GM23338 (cell line): ENCODE results near the gene AFAP1. TPM values are rescaled to one million over a fixed set of nuclear protein-coding genes. Genes with fewer than 3 reads are reported as not detected.

Source experiments
- ATAC-seq: fragments of 200-7000 bp; cut with Tn5 transposase; 3 replicates; pipeline ENCODE4 v1.9.1; 2020
- DNase-seq: peaks from one replicate; pipeline ENCODE4 v3.0.0-alpha.2; 2015; ENCODE audit warnings: low spot score
- H2AFZ ChIP-seq: fragments of 200-600 bp; sonication (generic); 2 replicates; pipeline ENCODE4 v1.8.0; 2016; ENCODE audit warnings: antibody characterized with exemption, mild to moderate bottlenecking, moderate library complexity
- H3F3A ChIP-seq: fragments of 200-600 bp; sonication (generic); replicated peaks from 2 replicates; pipeline ENCODE4 v1.8.0; 2017; ENCODE audit warnings: antibody characterized with exemption, mixed run types, low read depth
- H3K27ac ChIP-seq: fragments of 200-600 bp; sonication (generic); 2 replicates; pipeline ENCODE4 v1.6.1; 2016; ENCODE audit warnings: low read depth
- H3K27me3 ChIP-seq: fragments of 200-600 bp; sonication (generic); 2 replicates; pipeline ENCODE4 v1.8.0; 2016; ENCODE audit warnings: mild to moderate bottlenecking, mixed run types, moderate library complexity; ENCODE audit not compliant: insufficient read depth
- H3K36me3 ChIP-seq: fragments of 200-600 bp; sonication (generic); 2 replicates; pipeline ENCODE4 v1.8.0; 2016; ENCODE audit warnings: mild to moderate bottlenecking; ENCODE audit not compliant: insufficient read depth
- H3K4me1 ChIP-seq: fragments of 200-600 bp; sonication (generic); 2 replicates; pipeline ENCODE4 v1.8.0; 2016; ENCODE audit warnings: mild to moderate bottlenecking, moderate library complexity; ENCODE audit not compliant: insufficient read depth
- H3K4me2 ChIP-seq: fragments of 200-600 bp; sonication (generic); 2 replicates; pipeline ENCODE4 v1.7.1; 2017; ENCODE audit warnings: mixed run types
- H3K4me3 ChIP-seq: fragments of 200-600 bp; sonication (generic); 2 replicates; pipeline ENCODE4 v1.6.1; 2016; ENCODE audit warnings: mixed run types
- H3K79me2 ChIP-seq: fragments of 200-600 bp; sonication (generic); replicated peaks from 2 replicates; pipeline ENCODE4 v1.8.0; 2017; ENCODE audit warnings: mild to moderate bottlenecking; ENCODE audit not compliant: insufficient read depth
- H3K9me2 ChIP-seq: fragments of 200-600 bp; sonication (generic); 2 replicates; pipeline ENCODE4 v1.8.0; 2017; ENCODE audit not compliant: insufficient read depth
- H4K20me1 ChIP-seq: fragments of 200-600 bp; sonication (generic); replicated peaks from 2 replicates; pipeline ENCODE4 v1.8.0; 2017; ENCODE audit warnings: mild to moderate bottlenecking; ENCODE audit not compliant: insufficient read depth
- H3K27ac Mint-ChIP-seq: 2 replicates; pipeline ENCODE4 v1.8.0; 2020; ENCODE audit warnings: inconsistent platforms, mild to moderate bottlenecking, moderate library complexity, mixed read lengths
- H3K27me3 Mint-ChIP-seq: 3 replicates; pipeline ENCODE4 v1.8.0; 2022; ENCODE audit warnings: low read depth, mild to moderate bottlenecking, moderate library complexity, mixed read lengths, inconsistent platforms; ENCODE audit not compliant: insufficient read depth, poor library complexity
- H3K36me3 Mint-ChIP-seq: 3 replicates; pipeline ENCODE4 v1.8.0; 2021; ENCODE audit warnings: low read depth, mild to moderate bottlenecking, inconsistent platforms, moderate library complexity, mixed read lengths
- H3K4me1 Mint-ChIP-seq: 3 replicates; pipeline ENCODE4 v1.8.0; 2020; ENCODE audit warnings: mild to moderate bottlenecking, inconsistent platforms, mixed read lengths
- H3K4me3 Mint-ChIP-seq: 3 replicates; pipeline ENCODE4 v1.8.0; 2021; ENCODE audit warnings: moderate library complexity, mild to moderate bottlenecking, inconsistent platforms, mixed read lengths
- H3K9me3 Mint-ChIP-seq: 3 replicates; pipeline ENCODE4 v1.8.0; 2020; ENCODE audit warnings: moderate library complexity, mild to moderate bottlenecking, inconsistent platforms, mixed read lengths
- CREB1 ChIP-seq: fragments of 250-450 bp; sonication (Bioruptor Pico); IDR thresholded peaks from 2 replicates; pipeline ENCODE4 v1.5.0; 2020; ENCODE audit warnings: low read depth, mild to moderate bottlenecking, moderate library complexity
- EZH2 ChIP-seq: fragments of 200-600 bp; sonication (generic); IDR thresholded peaks from one replicate; pipeline ENCODE4 v1.8.0; 2017; ENCODE audit warnings: antibody characterized with exemption, mild to moderate bottlenecking, low read depth; ENCODE audit not compliant: unreplicated experiment
- EZH2phosphoT487 ChIP-seq: fragments of 200-600 bp; sonication (generic); IDR thresholded peaks from one replicate; pipeline ENCODE4 v1.8.1; 2018; ENCODE audit warnings: antibody characterized with exemption; ENCODE audit not compliant: unreplicated experiment
- JUNB ChIP-seq: IDR thresholded peaks from one replicate; pipeline ENCODE4 v1.6.1; 2016; ENCODE audit warnings: antibody characterized with exemption; ENCODE audit not compliant: unreplicated experiment
- NANOG ChIP-seq: IDR thresholded peaks from 2 replicates; pipeline ENCODE4 v1.6.1; 2016; ENCODE audit warnings: antibody characterized with exemption, borderline replicate concordance
- POLR2AphosphoS5 ChIP-seq: IDR thresholded peaks from 2 replicates; pipeline ENCODE4 v1.6.1; 2016; ENCODE audit warnings: antibody characterized with exemption, low read depth
- STAT1 ChIP-seq: IDR thresholded peaks from one replicate; pipeline ENCODE4 v1.6.1; 2016; ENCODE audit warnings: antibody characterized with exemption; ENCODE audit not compliant: unreplicated experiment
- ZNF114 ChIP-seq: fragments of 250-450 bp; sonication (Bioruptor Pico); IDR thresholded peaks from 2 replicates; pipeline ENCODE4 v1.5.0; 2020; ENCODE audit warnings: mild to moderate bottlenecking, moderate library complexity
- ZNF331 ChIP-seq: fragments of 250-450 bp; sonication (Bioruptor Pico); IDR thresholded peaks from 2 replicates; pipeline ENCODE4 v1.5.0; 2020; ENCODE audit warnings: low read depth, mild to moderate bottlenecking, moderate library complexity
- ZNF462 ChIP-seq: fragments of 250-450 bp; sonication (Bioruptor Pico); IDR thresholded peaks from 2 replicates; pipeline ENCODE4 v1.5.0; 2020; ENCODE audit warnings: mild to moderate bottlenecking, moderate library complexity
- polyA plus RNA-seq: library from polyadenylated mRNA; unstranded; fragments of >200 nt; fragmentation: Nextera tagmentation; extraction: Ambion mirVana; gene quantifications from 2 replicates; pipeline ENCODE4 v1.2.1, GENCODE V29; 2016
- total RNA-seq: library from RNA; depleted of rRNA; stranded (reverse); fragments of >200 nt; shearing (Covaris generic); gene quantifications from 2 replicates; pipeline ENCODE4 v1.2.3, GENCODE V29; 2014
- TF ChIP-seq, protein P1 (sequence below), 2 experiments: fragments of 200-600 bp in 1 of 2; sonication (generic) in 1 of 2; conservative IDR thresholded peaks; 2 replicates each; pipeline versions ENCODE4 v1.5.1 to v1.6.1; 2016 to 2017; ENCODE audit warnings: antibody characterized with exemption in 2 of 2, low read depth in 2 of 2, mild to moderate bottlenecking in 2 of 2, moderate library complexity in 1 of 2
- TF ChIP-seq, protein P2 (sequence below): IDR thresholded peaks from 2 replicates; pipeline ENCODE4 v1.6.1; 2016; ENCODE audit warnings: antibody characterized with exemption
- TF ChIP-seq, protein P3 (sequence below): IDR thresholded peaks from one replicate; pipeline ENCODE4 v1.6.1; 2018; ENCODE audit warnings: antibody characterized with exemption; ENCODE audit not compliant: unreplicated experiment

The AFAP1 gene
- total and polyA plus RNA-seq, 2 experiments from 2014 or later: 6.5 to 21.5 TPM

DNA sequence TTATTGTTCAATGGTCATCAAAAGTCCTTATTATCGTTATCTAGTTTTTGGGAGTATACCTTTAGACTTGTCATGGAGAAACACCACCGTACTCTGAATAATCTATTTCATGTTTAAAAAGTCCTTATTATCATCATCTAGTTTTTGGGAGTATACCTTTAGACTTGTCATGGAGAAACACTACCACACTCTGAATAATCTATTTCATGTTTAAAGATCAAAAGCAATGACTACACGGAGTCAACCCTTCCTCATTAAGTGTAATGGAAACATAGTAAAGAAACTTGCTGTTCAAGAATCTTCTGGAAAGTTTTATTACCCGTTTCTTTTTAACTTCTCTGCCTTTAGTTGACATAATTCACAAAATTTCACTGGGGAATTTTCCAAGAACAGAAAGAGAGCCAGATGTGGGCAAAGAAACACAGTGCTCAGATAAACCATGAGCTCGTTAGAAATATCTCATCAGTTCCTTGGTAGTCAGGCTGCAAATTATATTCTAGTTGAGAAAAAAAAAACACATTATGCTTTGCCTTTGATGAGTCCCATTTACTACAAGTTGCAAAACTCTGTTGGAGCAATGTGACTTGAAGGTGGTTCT lies 158.8 kb downstream of the AFAP1 start:
- H3K27ac Mint-ChIP-seq: no peak overlapping the region
- H3F3A ChIP-seq: no peaks in the 10 kb centered on the region
- H3K4me1 ChIP-seq: no peaks in the 10 kb centered on the region
- H3K36me3 Mint-ChIP-seq: peaks cover 11% of the 10 kb centered on the region
- no peak overlapping the region for H3K27ac ChIP-seq
- TF ChIP-seq STAT1 (no peak), CREB1 (CRISPR knock-in tag) (no peak), NANOG (no peak), JUNB (no peak), POLR2AphosphoS5 (no peak), ZNF462 (no peak), ZNF331 (no peak), EZH2 (no peak), EZH2phosphoT487 (no peak), ZNF114 (CRISPR knock-in tag) (no peak)
- TF ChIP-seq, protein P1, sequence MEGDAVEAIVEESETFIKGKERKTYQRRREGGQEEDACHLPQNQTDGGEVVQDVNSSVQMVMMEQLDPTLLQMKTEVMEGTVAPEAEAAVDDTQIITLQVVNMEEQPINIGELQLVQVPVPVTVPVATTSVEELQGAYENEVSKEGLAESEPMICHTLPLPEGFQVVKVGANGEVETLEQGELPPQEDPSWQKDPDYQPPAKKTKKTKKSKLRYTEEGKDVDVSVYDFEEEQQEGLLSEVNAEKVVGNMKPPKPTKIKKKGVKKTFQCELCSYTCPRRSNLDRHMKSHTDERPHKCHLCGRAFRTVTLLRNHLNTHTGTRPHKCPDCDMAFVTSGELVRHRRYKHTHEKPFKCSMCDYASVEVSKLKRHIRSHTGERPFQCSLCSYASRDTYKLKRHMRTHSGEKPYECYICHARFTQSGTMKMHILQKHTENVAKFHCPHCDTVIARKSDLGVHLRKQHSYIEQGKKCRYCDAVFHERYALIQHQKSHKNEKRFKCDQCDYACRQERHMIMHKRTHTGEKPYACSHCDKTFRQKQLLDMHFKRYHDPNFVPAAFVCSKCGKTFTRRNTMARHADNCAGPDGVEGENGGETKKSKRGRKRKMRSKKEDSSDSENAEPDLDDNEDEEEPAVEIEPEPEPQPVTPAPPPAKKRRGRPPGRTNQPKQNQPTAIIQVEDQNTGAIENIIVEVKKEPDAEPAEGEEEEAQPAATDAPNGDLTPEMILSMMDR (conservative IDR thresholded peaks at IDR 0.05; ENCODE audit: low read depth in 2 of 2): no peak
- TF ChIP-seq, protein P2, sequence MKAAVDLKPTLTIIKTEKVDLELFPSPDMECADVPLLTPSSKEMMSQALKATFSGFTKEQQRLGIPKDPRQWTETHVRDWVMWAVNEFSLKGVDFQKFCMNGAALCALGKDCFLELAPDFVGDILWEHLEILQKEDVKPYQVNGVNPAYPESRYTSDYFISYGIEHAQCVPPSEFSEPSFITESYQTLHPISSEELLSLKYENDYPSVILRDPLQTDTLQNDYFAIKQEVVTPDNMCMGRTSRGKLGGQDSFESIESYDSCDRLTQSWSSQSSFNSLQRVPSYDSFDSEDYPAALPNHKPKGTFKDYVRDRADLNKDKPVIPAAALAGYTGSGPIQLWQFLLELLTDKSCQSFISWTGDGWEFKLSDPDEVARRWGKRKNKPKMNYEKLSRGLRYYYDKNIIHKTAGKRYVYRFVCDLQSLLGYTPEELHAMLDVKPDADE: no peak
- TF ChIP-seq, protein P3, sequence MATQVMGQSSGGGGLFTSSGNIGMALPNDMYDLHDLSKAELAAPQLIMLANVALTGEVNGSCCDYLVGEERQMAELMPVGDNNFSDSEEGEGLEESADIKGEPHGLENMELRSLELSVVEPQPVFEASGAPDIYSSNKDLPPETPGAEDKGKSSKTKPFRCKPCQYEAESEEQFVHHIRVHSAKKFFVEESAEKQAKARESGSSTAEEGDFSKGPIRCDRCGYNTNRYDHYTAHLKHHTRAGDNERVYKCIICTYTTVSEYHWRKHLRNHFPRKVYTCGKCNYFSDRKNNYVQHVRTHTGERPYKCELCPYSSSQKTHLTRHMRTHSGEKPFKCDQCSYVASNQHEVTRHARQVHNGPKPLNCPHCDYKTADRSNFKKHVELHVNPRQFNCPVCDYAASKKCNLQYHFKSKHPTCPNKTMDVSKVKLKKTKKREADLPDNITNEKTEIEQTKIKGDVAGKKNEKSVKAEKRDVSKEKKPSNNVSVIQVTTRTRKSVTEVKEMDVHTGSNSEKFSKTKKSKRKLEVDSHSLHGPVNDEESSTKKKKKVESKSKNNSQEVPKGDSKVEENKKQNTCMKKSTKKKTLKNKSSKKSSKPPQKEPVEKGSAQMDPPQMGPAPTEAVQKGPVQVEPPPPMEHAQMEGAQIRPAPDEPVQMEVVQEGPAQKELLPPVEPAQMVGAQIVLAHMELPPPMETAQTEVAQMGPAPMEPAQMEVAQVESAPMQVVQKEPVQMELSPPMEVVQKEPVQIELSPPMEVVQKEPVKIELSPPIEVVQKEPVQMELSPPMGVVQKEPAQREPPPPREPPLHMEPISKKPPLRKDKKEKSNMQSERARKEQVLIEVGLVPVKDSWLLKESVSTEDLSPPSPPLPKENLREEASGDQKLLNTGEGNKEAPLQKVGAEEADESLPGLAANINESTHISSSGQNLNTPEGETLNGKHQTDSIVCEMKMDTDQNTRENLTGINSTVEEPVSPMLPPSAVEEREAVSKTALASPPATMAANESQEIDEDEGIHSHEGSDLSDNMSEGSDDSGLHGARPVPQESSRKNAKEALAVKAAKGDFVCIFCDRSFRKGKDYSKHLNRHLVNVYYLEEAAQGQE: no peak
- H3K4me2 ChIP-seq: no peak overlapping the region
- H4K20me1 ChIP-seq: no peaks in the 10 kb centered on the region; the same call in 1 of the 2 replicates
- H3K4me3 ChIP-seq: no peak overlapping the region
- no peaks in the 10 kb centered on the region for H3K9me2 ChIP-seq
- no peak overlapping the region for H2AFZ ChIP-seq
- no peaks in the 10 kb centered on the region for H3K79me2 ChIP-seq
- H3K4me1 Mint-ChIP-seq: peaks cover 3% of the 10 kb centered on the region; the same call in 1 of the 3 replicates
- no peaks in the 10 kb centered on the region for H3K9me3 Mint-ChIP-seq
- DNase-seq (no peak), ATAC-seq (no peak)
- H3K27me3 ChIP-seq: no peaks in the 10 kb centered on the region
- H3K36me3 ChIP-seq: peaks cover 7% of the 10 kb centered on the region
- no peak overlapping the region for H3K4me3 Mint-ChIP-seq
- H3K27me3 Mint-ChIP-seq: peaks cover 7% of the 10 kb centered on the region
